Natural killer cell (primary cell): ENCODE results near the gene OSBPL10. TPM values are rescaled to one million over a fixed set of nuclear protein-coding genes. Genes with fewer than 3 reads are reported as not detected.

Experiments
- ATAC-seq, 3 donors: fragments of 150-1000 bp in 2 of 3; fragments of 200-7000 bp in 1 of 3; cut with Tn5 transposase; 1 replicate in 1 of 3; 2 replicates in 2 of 3; pipeline ENCODE4 v1.10.0; 2021; ENCODE audit warnings: mild to moderate bottlenecking in 2 of 3, moderate library complexity in 2 of 3
- DNase-seq, 2 donors: peaks; one replicate each; pipeline versions ENCODE4 v3.0.0 to v3.0.0-alpha.2; 2013 to 2021; ENCODE audit warnings: mixed read lengths in 1 of 2
- H3K27ac ChIP-seq: one replicate; pipeline ENCODE4 v1.5.1; 2013; ENCODE audit warnings: mild to moderate bottlenecking, low read length
- H3K27me3 ChIP-seq: one replicate; pipeline ENCODE4 v1.6.1; 2013; ENCODE audit warnings: low read length; ENCODE audit not compliant: control insufficient read depth, insufficient read depth
- H3K36me3 ChIP-seq: one replicate; pipeline ENCODE4 v1.6.1; 2013; ENCODE audit warnings: low read length; ENCODE audit not compliant: control insufficient read depth, insufficient read depth
- H3K4me1 ChIP-seq: one replicate; pipeline ENCODE4 v1.6.1; 2013; ENCODE audit warnings: low read length; ENCODE audit not compliant: control insufficient read depth, insufficient read depth
- H3K4me3 ChIP-seq: one replicate; pipeline ENCODE4 v1.5.1; 2013; ENCODE audit warnings: low read length
- H3K9me3 ChIP-seq: one replicate; pipeline ENCODE4 v1.6.1; 2013; ENCODE audit warnings: low read length; ENCODE audit not compliant: control insufficient read depth, insufficient read depth
- H3K27ac Mint-ChIP-seq, 2 donors: one replicate each; pipeline ENCODE4 v1.8.0; 2022; ENCODE audit warnings: mild to moderate bottlenecking in 2 of 2, mixed read lengths in 2 of 2, moderate library complexity in 1 of 2
- H3K27me3 Mint-ChIP-seq, 2 donors: one replicate each; pipeline ENCODE4 v1.8.0; 2022; ENCODE audit warnings: low read depth in 2 of 2, mixed read lengths in 2 of 2
- H3K36me3 Mint-ChIP-seq: one replicate; pipeline ENCODE4 v1.8.0; 2022; ENCODE audit warnings: mixed read lengths
- H3K4me1 Mint-ChIP-seq, 2 donors: one replicate each; pipeline ENCODE4 v1.8.0; 2022; ENCODE audit warnings: mixed read lengths in 2 of 2
- H3K4me3 Mint-ChIP-seq: one replicate; pipeline ENCODE4 v1.8.0; 2022; ENCODE audit warnings: mild to moderate bottlenecking, moderate library complexity, mixed read lengths
- H3K9me3 Mint-ChIP-seq, 2 donors: one replicate each; pipeline ENCODE4 v1.8.0; 2022; ENCODE audit warnings: mixed read lengths in 2 of 2
- CTCF ChIP-seq: fragments of 200-600 bp; IDR thresholded peaks from one replicate; pipeline ENCODE4 v1.8.0; 2022; ENCODE audit warnings: antibody characterized with exemption
- WGBS: methylation state at CpG from one replicate; pipeline ENCODE4 v1.1.7; 2013; ENCODE audit warnings: missing lambda C conversion rate; ENCODE audit not compliant: insufficient coverage; 5-methylcytosine and 5-hydroxymethylcytosine counted together
- intact Hi-C: fragments of 100-400 bp; cut with micrococcal nuclease; formaldehyde crosslinking; loops from one replicate; pipeline ENCODE4 v1.14.2; 2022
- total RNA-seq, 4 donors: library from RNA; stranded (reverse); fragments of 120-200 nt in 1 of 4; gene quantifications; one replicate each; pipeline versions ENCODE4 v1.2.3 to v1.2.4, GENCODE V29; 2013 to 2022

The OSBPL10 gene
- total RNA-seq, 3 donors from 2014 or later (not counting 1 experiment from before 2014, with no cell fraction given), result 1.00 to 3.6 (median 1.6) TPM

DNA sequence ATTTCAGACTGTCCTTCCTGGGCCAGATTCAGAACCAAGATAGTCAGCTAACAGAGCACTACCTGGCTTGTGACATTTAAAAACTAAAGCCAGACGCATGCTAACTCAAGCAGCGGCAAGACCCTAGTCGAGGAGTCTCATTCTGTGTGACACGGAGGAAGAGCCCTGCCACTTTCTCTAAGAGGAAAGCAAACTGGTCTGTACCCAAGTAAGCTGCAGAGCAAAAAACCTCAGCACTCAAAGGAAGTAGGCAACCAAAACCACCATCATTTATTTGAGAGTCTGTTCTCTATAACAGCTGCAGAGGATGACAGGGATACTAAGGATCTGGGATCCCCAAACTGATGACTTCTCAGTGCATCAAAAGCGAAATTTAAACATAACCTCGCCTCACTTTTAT is 152.1 kb downstream of the OSBPL10 start:
- Histone ChIP-seq H3K4me3 (no peak overlapping the region), H3K36me3 (no peaks in the 10 kb centered on the region), H3K4me1 (no peaks in the 10 kb centered on the region), H3K27ac (no peak overlapping the region), H3K9me3 (no peaks in the 10 kb centered on the region), H3K27me3 (no peaks in the 10 kb centered on the region)
- Mint-ChIP-seq H3K4me3 (no peak overlapping the region), H3K4me1 (no peaks in the 10 kb centered on the region), H3K36me3 (no peaks in the 10 kb centered on the region), H3K27me3 (peaks cover 7 to 12% of the 10 kb centered on the region in 2 donors), H3K9me3 (no peaks in the 10 kb centered on the region), H3K27ac (no peak overlapping the region)
- intact Hi-C loops, result no loop called here
- DNase-seq (no peak), ATAC-seq (no peak)
- 68% methylated on average over 6 of the region's 6 CpGs for WGBS
- TF ChIP-seq CTCF, result no peak

DNA sequence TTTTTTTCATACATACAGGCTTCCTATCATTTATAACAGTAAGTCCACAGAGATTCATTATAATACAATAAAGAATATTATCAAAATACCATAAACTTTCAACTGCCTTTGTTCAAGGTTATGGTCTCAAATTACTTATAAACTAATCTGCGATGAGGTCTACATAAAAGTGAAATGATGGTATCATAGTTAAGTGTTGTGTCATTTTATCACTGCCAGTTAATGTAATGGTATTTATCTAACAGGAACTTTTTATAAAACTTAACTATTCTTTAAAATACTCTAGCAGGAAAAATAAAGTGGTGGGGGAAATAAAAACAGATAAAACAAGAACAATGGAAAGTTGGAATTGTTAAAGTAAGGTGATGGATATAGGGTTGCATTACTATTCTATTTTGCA is 153.1 kb downstream of the OSBPL10 start:
- no peak overlapping the region for H3K4me3 ChIP-seq
- no peaks in the 10 kb centered on the region for H3K4me1 ChIP-seq
- no peaks in the 10 kb centered on the region for H3K36me3 Mint-ChIP-seq
- H3K9me3 Mint-ChIP-seq, result no peaks in the 10 kb centered on the region
- no peak overlapping the region for H3K4me3 Mint-ChIP-seq
- WGBS, result no CpG with 5 or more reads among the region's 1 CpG
- no peaks in the 10 kb centered on the region for H3K36me3 ChIP-seq
- ATAC-seq (no peak), DNase-seq (no peak)
- H3K27me3 ChIP-seq, result no peaks in the 10 kb centered on the region
- H3K4me1 Mint-ChIP-seq, result no peaks in the 10 kb centered on the region
- peaks cover 7 to 12% of the 10 kb centered on the region in 2 donors for H3K27me3 Mint-ChIP-seq
- TF ChIP-seq CTCF, result no peak
- no peak overlapping the region for H3K27ac ChIP-seq
- no peak overlapping the region for H3K27ac Mint-ChIP-seq
- intact Hi-C loops, result no loop called here
- H3K9me3 ChIP-seq, result no peaks in the 10 kb centered on the region

DNA sequence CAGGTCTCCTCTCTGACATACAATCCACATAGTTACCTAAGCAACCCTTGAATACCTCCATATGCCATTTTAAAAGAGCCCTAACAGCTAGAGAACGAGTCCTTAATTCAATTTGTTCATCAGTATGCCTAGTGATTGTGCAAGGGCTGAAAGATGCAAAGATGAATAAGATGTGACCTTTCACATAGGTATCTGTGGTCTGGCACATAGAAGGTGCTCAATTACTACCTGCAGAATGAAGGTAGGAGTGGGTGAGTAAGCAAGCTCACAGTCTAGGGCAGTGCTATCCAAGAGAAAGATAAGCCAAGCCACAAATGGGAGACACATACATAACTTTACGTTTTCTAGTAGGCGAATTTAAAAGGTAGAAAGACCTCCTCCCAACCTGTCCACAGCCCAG is 157.9 kb downstream of the OSBPL10 start:
- H3K9me3 ChIP-seq, result no peaks in the 10 kb centered on the region
- no peaks in the 10 kb centered on the region for H3K4me1 ChIP-seq
- no peaks in the 10 kb centered on the region for H3K36me3 Mint-ChIP-seq
- no peak for TF ChIP-seq CTCF
- H3K27ac Mint-ChIP-seq, result no peak overlapping the region
- no peaks in the 10 kb centered on the region for H3K27me3 ChIP-seq
- no peak overlapping the region for H3K27ac ChIP-seq
- intact Hi-C loops, result no loop called here
- DNase-seq (no peak), ATAC-seq (no peak)
- H3K9me3 Mint-ChIP-seq, result no peaks in the 10 kb centered on the region
- H3K4me3 ChIP-seq, result no peak overlapping the region
- 83% methylated on average over 1 of the region's 3 CpGs for WGBS
- H3K27me3 Mint-ChIP-seq, result peaks cover 4 to 5% of the 10 kb centered on the region in 2 donors
- H3K4me3 Mint-ChIP-seq, result no peak overlapping the region
- H3K4me1 Mint-ChIP-seq, result no peaks in the 10 kb centered on the region
- no peaks in the 10 kb centered on the region for H3K36me3 ChIP-seq

- H3K4me3 ChIP-seq, result no peak overlapping the region
- no peaks in the 10 kb centered on the region for H3K9me3 ChIP-seq
- whole genome bisulfite sequencing, result 100% methylated on average over 1 of the region's 2 CpGs
- H3K4me1 ChIP-seq, result no peaks in the 10 kb centered on the region
- intact Hi-C loops, result no loop called here
- Mint-ChIP-seq H3K9me3 (no peaks in the 10 kb centered on the region), H3K4me3 (no peak overlapping the region), H3K36me3 (no peaks in the 10 kb centered on the region), H3K27me3 (peaks cover 0 to 4% of the 10 kb centered on the region in 2 donors), H3K4me1 (no peaks in the 10 kb centered on the region), H3K27ac (no peak overlapping the region)
- DNase-seq (no peak), ATAC-seq (no peak)
- no peak overlapping the region for H3K27ac ChIP-seq
- H3K36me3 ChIP-seq, result no peaks in the 10 kb centered on the region
- TF ChIP-seq CTCF, result no peak
- no peaks in the 10 kb centered on the region for H3K27me3 ChIP-seq
Observed at GRCh38 chr3:31821118-31821517, 159.9 kb downstream of the OSBPL10 start.
